ENCODE measurements around the gene GATA3.

DNA sequence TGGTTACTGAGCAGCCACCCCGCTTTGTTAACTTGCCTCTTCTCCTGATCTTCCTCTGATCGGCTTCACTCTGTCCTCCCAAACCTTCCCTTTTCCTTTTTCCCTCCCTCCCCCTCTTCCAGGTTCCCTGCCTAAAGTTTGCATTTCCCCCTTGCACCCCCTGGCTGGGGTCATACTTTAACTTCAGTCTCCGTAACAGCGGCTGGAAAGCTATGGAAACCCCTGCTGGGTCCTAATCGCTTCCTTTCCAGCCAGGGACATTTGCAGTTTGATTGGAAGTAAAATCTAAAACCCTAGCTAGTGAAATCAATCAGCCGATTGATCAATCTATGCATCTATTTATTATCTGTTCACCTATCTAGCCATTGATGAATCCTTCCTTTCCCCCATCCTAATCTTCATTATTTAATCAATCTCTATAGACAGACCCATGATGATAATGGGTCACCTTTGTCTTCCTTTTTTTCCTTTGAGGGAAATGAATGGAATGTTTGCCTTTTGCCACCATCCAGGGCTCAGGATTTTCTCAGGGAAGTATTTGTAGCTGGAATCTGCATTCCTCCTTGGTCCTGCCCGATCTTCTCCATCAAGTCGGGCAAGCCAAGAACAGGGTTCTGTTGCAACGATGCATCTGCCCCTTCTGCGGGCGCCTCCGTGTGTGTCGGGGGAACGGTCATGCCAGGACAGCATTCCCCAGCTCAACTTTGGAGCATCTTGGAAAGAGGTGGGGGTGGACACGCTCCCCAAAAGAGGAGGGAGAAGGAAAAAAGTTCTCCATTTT is 8.8 kb downstream of the GATA3 start:
- TF ChIP-seq, protein P1, sequence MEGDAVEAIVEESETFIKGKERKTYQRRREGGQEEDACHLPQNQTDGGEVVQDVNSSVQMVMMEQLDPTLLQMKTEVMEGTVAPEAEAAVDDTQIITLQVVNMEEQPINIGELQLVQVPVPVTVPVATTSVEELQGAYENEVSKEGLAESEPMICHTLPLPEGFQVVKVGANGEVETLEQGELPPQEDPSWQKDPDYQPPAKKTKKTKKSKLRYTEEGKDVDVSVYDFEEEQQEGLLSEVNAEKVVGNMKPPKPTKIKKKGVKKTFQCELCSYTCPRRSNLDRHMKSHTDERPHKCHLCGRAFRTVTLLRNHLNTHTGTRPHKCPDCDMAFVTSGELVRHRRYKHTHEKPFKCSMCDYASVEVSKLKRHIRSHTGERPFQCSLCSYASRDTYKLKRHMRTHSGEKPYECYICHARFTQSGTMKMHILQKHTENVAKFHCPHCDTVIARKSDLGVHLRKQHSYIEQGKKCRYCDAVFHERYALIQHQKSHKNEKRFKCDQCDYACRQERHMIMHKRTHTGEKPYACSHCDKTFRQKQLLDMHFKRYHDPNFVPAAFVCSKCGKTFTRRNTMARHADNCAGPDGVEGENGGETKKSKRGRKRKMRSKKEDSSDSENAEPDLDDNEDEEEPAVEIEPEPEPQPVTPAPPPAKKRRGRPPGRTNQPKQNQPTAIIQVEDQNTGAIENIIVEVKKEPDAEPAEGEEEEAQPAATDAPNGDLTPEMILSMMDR (IDR thresholded peaks at IDR 0.05): no peak
- TF ChIP-seq ZFX (IDR thresholded peaks at IDR 0.05; ENCODE audit: borderline replicate concordance): no peak

All from 22Rv1 (cell line).